Measurements from ENCODE around the gene ARHGAP23.

GRCh38 chr17:38461683-38462082, 33.4 kb downstream of the ARHGAP23 start:
- TF ChIP-seq CTCF (optimal IDR thresholded peaks at IDR 0.05 in 1 of 3, IDR thresholded peaks at IDR 0.05 in 1 of 3, conservative IDR thresholded peaks at IDR 0.05 in 1 of 3; ENCODE audit: extremely low read depth in 1 of 3, insufficient read depth in 2 of 3, low read length in 3 of 3) (no peak), EZH2 (IDR thresholded peaks at IDR 0.05; ENCODE audit: low read length) (no peak)

Data from keratinocyte (primary cell).